IPS-18c (cell line): ENCODE results near the gene PKD1.

Experiments used
- H3K4me3 ChIP-seq: 2 replicates; pipeline ENCODE4 v1.7.0; 2013; ENCODE audit warnings: low read depth, mild to moderate bottlenecking, low read length, moderate library complexity; ENCODE audit not compliant: insufficient read depth
- H3K9me3 ChIP-seq: one replicate; pipeline ENCODE4 v1.6.1; 2013; ENCODE audit warnings: mild to moderate bottlenecking, low read length, moderate library complexity; ENCODE audit not compliant: control insufficient read depth, insufficient read depth

PKD1 gene

DNA sequence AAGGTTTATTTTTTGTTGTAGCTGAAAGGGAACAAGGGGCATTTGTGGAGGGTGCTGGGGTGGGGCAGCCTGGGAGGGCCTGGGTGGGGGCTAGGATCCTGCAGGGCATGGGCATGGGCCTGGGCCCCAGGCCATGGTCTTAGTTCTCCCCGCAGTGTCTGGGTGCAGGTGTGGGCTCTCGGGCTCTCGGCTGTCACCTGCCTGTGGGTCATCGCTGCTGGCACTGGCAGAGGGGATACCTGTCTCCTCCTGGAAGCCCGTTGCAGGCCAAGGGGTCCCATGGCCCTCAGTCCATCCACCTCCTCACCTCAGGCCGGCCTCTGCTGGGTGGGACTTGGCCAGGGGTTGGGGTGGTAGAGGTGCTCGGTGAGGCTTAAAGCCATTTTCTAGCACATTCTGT lies 57.6 kb downstream of the PKD1 start:
- Histone ChIP-seq H3K4me3 (no peak overlapping the region), H3K9me3 (no peaks in the 10 kb centered on the region)

- no peak overlapping the region for H3K4me3 ChIP-seq
Observed at GRCh38 chr16:2077696-2078095, 58.0 kb downstream of the PKD1 start.

DNA sequence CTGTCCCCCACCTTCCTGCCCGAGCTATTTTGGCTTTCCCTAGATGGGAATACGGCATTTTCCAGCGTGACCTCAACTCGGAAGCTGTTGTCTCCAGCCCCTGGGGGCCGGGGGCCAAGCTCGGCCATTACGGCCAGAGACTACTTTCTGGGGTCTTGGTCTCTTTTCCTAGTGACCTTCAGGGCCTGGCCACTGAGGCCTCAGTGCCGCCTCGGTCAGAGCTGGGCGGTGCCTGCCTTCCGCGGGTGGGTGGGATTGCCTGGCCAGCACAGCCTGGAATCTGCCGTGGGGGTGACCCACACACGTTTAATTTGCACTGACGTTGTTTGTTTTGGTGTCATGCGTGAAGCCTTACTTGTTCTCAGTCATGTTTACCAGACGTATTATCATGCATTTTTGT lies 58.7 kb downstream of the PKD1 start:
- H3K9me3 ChIP-seq: no peaks in the 10 kb centered on the region

More at GRCh38 chr16:2077696-2078095, 58.0 kb downstream of the PKD1 start:
- no peaks in the 10 kb centered on the region for H3K9me3 ChIP-seq

DNA sequence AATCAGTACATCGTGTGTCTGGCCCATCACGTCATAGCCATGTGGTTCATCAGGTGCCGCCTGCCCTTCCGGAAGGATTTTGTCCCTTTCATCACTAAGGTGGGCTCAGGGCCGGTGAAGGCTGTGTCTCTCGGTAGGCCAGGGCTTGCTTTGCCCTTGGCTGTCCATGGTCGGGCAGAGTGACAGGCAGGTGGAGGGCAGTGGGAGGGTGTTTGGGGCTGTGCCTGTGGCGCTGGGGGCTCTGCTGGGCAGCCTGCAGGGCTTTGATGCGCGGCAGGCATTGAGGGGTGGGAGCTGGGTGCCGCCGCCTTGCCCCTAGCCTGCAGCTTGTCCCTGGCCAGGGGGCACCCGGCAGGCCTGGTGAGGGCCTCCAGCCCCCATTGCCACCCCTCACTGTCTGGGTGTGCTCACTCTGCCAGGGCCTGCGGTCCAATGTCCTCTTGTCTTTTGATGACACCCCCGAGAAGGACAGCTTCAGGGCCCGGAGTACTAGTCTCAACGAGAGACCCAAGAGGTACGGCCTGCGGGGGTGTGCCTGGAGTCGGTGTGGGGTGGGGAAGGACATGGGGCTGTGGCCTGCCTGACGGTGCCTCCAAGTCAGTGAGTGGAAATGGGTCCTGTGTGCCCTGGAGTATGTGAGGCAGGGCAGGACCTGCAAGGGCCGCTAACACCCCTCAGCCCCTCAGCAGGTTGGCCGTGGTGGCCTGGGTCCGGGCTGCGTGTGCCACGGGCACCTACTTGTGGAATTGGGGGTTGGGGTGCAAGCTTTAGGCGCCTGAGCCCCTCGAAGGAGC lies 59.4 kb downstream of the PKD1 start:
- H3K4me3 ChIP-seq: no peak overlapping the region
- no peaks in the 10 kb centered on the region for H3K9me3 ChIP-seq

More for the DNA sequence above, 58.7 kb downstream of the PKD1 start:
- no peak overlapping the region for H3K4me3 ChIP-seq

- Histone ChIP-seq H3K9me3 (no peaks in the 10 kb centered on the region), H3K4me3 (no peak overlapping the region)
Observed at GRCh38 chr16:2075631-2076030, 60.1 kb downstream of the PKD1 start.

DNA sequence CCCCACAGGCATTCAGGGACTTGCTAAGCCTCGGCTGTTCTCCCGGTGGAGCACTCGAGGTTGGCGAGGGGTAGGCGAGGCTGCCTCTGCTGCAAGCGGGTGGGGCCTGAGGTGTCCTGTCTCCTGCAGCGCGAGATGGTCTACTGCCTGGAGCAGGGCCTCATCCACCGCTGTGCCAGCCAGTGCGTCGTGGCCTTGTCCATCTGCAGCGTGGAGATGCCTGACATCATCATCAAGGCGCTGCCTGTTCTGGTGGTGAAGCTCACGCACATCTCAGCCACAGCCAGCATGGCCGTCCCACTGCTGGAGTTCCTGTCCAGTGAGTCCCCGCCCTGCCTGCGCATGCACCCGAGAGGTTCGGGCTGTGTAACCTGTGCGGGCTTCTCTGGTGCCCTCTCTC lies 61.6 kb downstream of the PKD1 start:
- no peak overlapping the region for H3K4me3 ChIP-seq
- H3K9me3 ChIP-seq: no peaks in the 10 kb centered on the region

- no peaks in the 10 kb centered on the region for H3K9me3 ChIP-seq
- H3K4me3 ChIP-seq: no peak overlapping the region
Observed at GRCh38 chr16:2072926-2073325, 62.8 kb downstream of the PKD1 start.

DNA sequence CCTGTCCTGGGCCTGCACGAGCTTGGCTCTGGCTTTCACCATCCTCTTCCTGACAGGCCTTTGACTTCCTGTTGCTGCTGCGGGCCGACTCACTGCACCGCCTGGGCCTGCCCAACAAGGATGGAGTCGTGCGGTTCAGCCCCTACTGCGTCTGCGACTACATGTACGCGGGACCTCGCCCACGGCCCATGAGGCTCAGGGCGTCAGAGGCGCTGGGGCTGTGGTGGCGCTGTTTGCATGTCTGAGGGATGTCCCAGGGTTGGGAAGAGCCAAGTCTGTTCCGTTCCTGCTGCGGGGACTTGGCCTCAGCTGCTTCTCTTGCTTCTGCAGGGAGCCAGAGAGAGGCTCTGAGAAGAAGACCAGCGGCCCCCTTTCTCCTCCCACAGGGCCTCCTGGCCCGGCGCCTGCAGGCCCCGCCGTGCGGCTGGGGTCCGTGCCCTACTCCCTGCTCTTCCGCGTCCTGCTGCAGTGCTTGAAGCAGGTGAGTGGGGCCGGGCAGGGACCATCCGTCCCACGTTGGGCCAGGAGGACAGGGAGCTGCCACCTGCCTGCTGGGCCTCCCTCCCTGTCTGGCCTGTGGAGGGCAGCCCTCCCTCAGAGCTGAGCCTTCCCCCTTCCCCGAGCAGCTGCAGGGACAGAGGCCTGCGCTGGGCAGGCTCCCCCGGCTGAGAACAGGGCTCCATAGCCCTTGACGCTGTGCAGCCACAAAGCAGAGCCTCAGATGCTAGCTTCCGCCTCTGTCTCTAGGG lies 64.1 kb downstream of the PKD1 start:
- Histone ChIP-seq H3K9me3 (no peaks in the 10 kb centered on the region), H3K4me3 (no peak overlapping the region)

DNA sequence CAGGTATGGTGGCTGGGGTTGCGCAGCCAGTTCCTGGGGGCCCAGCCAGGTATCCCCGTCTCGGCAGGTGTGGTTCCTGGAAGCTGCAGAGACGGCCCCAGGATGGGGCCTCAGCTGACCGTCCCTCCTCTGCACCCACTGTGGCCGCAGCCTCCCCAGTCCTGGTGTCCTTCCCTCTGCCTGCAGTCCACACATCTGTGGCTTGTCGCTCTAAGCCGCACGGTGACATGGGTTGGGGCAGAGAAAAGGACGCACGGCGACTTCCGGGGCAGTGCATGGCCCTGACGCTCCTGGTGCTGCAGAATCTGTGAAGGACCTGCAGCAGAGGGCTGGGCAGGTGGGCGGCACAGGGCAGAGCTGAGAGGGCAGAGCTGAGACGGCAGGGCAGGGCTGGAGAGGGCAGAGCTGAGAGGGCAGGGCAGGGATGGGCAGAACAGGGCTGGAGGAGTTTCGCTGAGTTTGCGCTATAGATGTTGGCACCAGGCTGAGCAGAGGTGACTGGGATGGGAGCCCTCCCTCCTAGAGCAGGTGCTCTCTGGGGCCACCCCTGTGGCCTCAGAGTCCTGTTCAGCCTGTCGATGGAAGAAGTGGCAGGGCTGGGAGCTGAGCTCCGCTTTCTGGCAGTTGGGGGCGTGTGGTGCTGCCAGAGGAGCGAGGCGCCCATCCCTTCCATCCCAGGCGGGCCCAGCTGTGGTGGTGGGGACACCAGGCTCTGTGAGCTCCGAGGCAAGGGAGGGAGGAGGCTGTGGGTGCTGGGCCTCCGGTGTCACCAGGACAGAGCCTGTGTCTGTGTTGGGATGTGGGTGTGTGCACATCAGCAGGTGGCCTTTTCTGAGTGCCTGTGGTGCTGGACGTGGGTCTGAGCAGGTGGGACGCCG lies 64.9 kb downstream of the PKD1 start:
- Histone ChIP-seq H3K4me3 (no peak overlapping the region), H3K9me3 (no peaks in the 10 kb centered on the region)

DNA sequence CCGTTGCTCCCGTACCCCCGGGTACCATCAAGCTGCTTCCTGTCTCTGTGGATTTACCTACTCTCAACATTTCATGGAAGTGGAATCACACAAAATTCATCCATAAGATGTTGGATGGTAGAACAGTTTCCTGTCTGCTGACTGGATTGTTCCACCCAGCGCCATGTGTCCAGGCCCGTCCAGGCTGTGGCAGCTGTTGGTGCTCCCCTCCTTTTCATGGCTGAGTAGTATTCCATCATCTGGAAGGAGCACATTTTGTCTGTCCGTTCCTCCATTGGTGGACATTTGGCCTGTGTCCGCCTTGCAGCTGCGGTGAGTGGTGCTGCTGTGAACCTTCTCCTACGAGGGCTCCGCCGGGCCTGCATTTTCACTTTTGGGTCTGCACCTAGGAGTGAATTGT lies 69.6 kb downstream of the PKD1 start:
- no peaks in the 10 kb centered on the region for H3K9me3 ChIP-seq
- no peak overlapping the region for H3K4me3 ChIP-seq

- H3K9me3 ChIP-seq: no peaks in the 10 kb centered on the region
- H3K4me3 ChIP-seq: no peak overlapping the region
Observed at GRCh38 chr16:2064368-2064945, 71.2 kb downstream of the PKD1 start.

- no peak overlapping the region for H3K4me3 ChIP-seq
Observed at GRCh38 chr16:2063861-2064260, 71.8 kb downstream of the PKD1 start.

GRCh38 chr16:2062801-2063200 lies 72.9 kb downstream of the PKD1 start:
- no peaks in the 10 kb centered on the region for H3K9me3 ChIP-seq
- H3K4me3 ChIP-seq: no peak overlapping the region

More at GRCh38 chr16:2063861-2064260, 71.8 kb downstream of the PKD1 start:
- H3K9me3 ChIP-seq: no peaks in the 10 kb centered on the region

- H3K4me3 ChIP-seq: no peak overlapping the region
- H3K9me3 ChIP-seq: no peaks in the 10 kb centered on the region
Observed at GRCh38 chr16:2061526-2061925, 74.2 kb downstream of the PKD1 start.

GRCh38 chr16:2061023-2061422 lies 74.7 kb downstream of the PKD1 start:
- no peak overlapping the region for H3K4me3 ChIP-seq

GRCh38 chr16:2060346-2060745 lies 75.4 kb downstream of the PKD1 start:
- H3K9me3 ChIP-seq: no peaks in the 10 kb centered on the region
- no peak overlapping the region for H3K4me3 ChIP-seq

More at GRCh38 chr16:2061023-2061422, 74.7 kb downstream of the PKD1 start:
- no peaks in the 10 kb centered on the region for H3K9me3 ChIP-seq

DNA sequence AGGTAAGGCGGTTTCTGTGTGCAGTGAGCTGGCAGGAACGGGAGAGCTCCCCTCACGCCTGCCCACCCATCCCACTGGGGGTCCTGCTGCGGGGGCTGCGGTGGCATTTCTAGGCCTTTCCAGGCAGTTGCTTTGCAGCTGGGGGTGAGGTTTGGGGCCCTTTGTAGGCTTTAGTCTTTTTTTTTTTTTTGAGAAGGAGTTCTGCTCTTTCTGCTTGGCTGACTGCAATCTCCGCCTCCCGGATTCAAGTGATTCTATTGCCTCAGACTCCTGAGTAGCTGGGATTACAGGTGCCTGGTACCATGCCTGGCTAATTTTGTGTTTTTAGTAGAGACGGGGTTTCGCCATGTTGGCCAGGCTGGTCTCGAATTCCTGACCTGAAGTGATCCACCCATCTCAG lies 76.8 kb downstream of the PKD1 start:
- no peak overlapping the region for H3K4me3 ChIP-seq
- no peaks in the 10 kb centered on the region for H3K9me3 ChIP-seq
